ENCODE measurements around the gene AOAH.
A peak's percentile ranks its signal among the peaks of the same experiment; 100 is the strongest.
"Not testable (repeated sequence)": the region's sequence is repeated elsewhere in the genome, so short reads cannot be mapped to it uniquely, and the experiment has no call there.

Gene AOAH

GRCh38 chr7:36487756-36488336 lies 236.4 kb downstream of the AOAH start:
- Histone ChIP-seq H3K9me3 (ENCODE audit: control insufficient read depth, insufficient read depth, low read length) (no peaks in the 10 kb centered on the region), H3K4me2 (ENCODE audit: low read length) (no peak overlapping the region), H3K79me2 (ENCODE audit: control insufficient read depth, low read length) (no peaks in the 10 kb centered on the region), H3K27ac (ENCODE audit: low read depth, low read length) (no peak overlapping the region), H4K20me1 (ENCODE audit: control insufficient read depth, insufficient read depth, low read depth, low read length) (no peaks in the 10 kb centered on the region), H3F3A (ENCODE audit: control insufficient read depth, insufficient read depth) (no peaks in the 10 kb centered on the region), H3K36me3 (ENCODE audit: control insufficient read depth, low read length) (no peaks in the 10 kb centered on the region), H3K9me2 (replicated peaks; ENCODE audit: control insufficient read depth, low read length) (no peaks in the 10 kb centered on the region), H3K27me3 (ENCODE audit: control insufficient read depth, low read length) (peaks cover 22% of the 10 kb centered on the region), H3K4me3 (ENCODE audit: low read length) (no peak overlapping the region), H3K4me1 (ENCODE audit: control insufficient read depth, low read length) (no peaks in the 10 kb centered on the region)
- TF ChIP-seq CTCF (IDR thresholded peaks at IDR 0.05; ENCODE audit: low read depth, low read length, poor library complexity, severe bottlenecking) (peak; percentile 65), EZH2phosphoT487 (IDR thresholded peaks at IDR 0.05; ENCODE audit: borderline replicate concordance, low read length) (no peak)

GRCh38 chr7:36486336-36486735 lies 238.0 kb downstream of the AOAH start:
- Histone ChIP-seq H3K9me3 (ENCODE audit: control insufficient read depth, insufficient read depth, low read length) (no peaks in the 10 kb centered on the region), H4K20me1 (ENCODE audit: control insufficient read depth, insufficient read depth, low read depth, low read length) (no peaks in the 10 kb centered on the region), H3F3A (ENCODE audit: control insufficient read depth, insufficient read depth) (no peaks in the 10 kb centered on the region), H3K4me3 (ENCODE audit: low read length) (no peak overlapping the region), H3K36me3 (ENCODE audit: control insufficient read depth, low read length) (no peaks in the 10 kb centered on the region), H3K27ac (ENCODE audit: low read depth, low read length) (no peak overlapping the region), H3K4me2 (ENCODE audit: low read length) (no peak overlapping the region), H3K9me2 (replicated peaks; ENCODE audit: control insufficient read depth, low read length) (no peaks in the 10 kb centered on the region), H3K4me1 (ENCODE audit: control insufficient read depth, low read length) (no peaks in the 10 kb centered on the region), H3K79me2 (ENCODE audit: control insufficient read depth, low read length) (no peaks in the 10 kb centered on the region), H3K27me3 (ENCODE audit: control insufficient read depth, low read length) (peaks cover 17% of the 10 kb centered on the region)
- TF ChIP-seq EZH2phosphoT487 (IDR thresholded peaks at IDR 0.05; ENCODE audit: borderline replicate concordance, low read length) = no peak
- TF ChIP-seq CTCF (IDR thresholded peaks at IDR 0.05; ENCODE audit: low read depth, low read length, poor library complexity, severe bottlenecking) = no peak

- H3K4me3 ChIP-seq (ENCODE audit: low read length) = no peak overlapping the region
- H3K27me3 ChIP-seq (ENCODE audit: control insufficient read depth, low read length) = peaks cover 16% of the 10 kb centered on the region; the same call in 1 of the 2 replicates
- H3K9me2 ChIP-seq (replicated peaks; ENCODE audit: control insufficient read depth, low read length) = no peaks in the 10 kb centered on the region
- H3F3A ChIP-seq (ENCODE audit: control insufficient read depth, insufficient read depth) = no peaks in the 10 kb centered on the region
- H3K4me2 ChIP-seq (ENCODE audit: low read length) = no peak overlapping the region
- H3K27ac ChIP-seq (ENCODE audit: low read depth, low read length) = no peak overlapping the region
- no peaks in the 10 kb centered on the region for H3K36me3 ChIP-seq (ENCODE audit: control insufficient read depth, low read length)
- no peaks in the 10 kb centered on the region for H4K20me1 ChIP-seq (ENCODE audit: control insufficient read depth, insufficient read depth, low read depth, low read length)
- no peak for TF ChIP-seq CTCF (IDR thresholded peaks at IDR 0.05; ENCODE audit: low read depth, low read length, poor library complexity, severe bottlenecking)
- no peak for TF ChIP-seq EZH2phosphoT487 (IDR thresholded peaks at IDR 0.05; ENCODE audit: borderline replicate concordance, low read length)
- H3K9me3 ChIP-seq (ENCODE audit: control insufficient read depth, insufficient read depth, low read length) = no peaks in the 10 kb centered on the region
- H3K4me1 ChIP-seq (ENCODE audit: control insufficient read depth, low read length) = no peaks in the 10 kb centered on the region
- H3K79me2 ChIP-seq (ENCODE audit: control insufficient read depth, low read length) = no peaks in the 10 kb centered on the region
Measured at GRCh38 chr7:36484265-36484664, 240.0 kb downstream of the AOAH start.

- not testable (repeated sequence) for H3K36me3 ChIP-seq (ENCODE audit: control insufficient read depth, low read length); H3K9me2 ChIP-seq (replicated peaks; ENCODE audit: control insufficient read depth, low read length); H3K4me1 ChIP-seq (ENCODE audit: control insufficient read depth, low read length); H3F3A ChIP-seq (ENCODE audit: control insufficient read depth, insufficient read depth); H3K27ac ChIP-seq (ENCODE audit: low read depth, low read length); H3K79me2 ChIP-seq (ENCODE audit: control insufficient read depth, low read length); H3K4me2 ChIP-seq (ENCODE audit: low read length); H3K9me3 ChIP-seq (ENCODE audit: control insufficient read depth, insufficient read depth, low read length); H4K20me1 ChIP-seq (ENCODE audit: control insufficient read depth, insufficient read depth, low read depth, low read length); H3K4me3 ChIP-seq (ENCODE audit: low read length)
- H3K27me3 ChIP-seq (ENCODE audit: control insufficient read depth, low read length) = peaks cover 16% of the 10 kb centered on the region; the same call in 1 of the 2 replicates
Measured at GRCh38 chr7:36483853-36484252, 240.4 kb downstream of the AOAH start.

Data from DOHH2 (cell line).